Vagina (tissue), 2 donors: ENCODE data around the gene DDC.

Experiments used
- CTCF ChIP-seq, 3 experiments: fragments of 450-650 bp in 2 of 3; fragments of 200-600 bp in 1 of 3; sonication (generic) in 1 of 3; IDR thresholded peaks; one replicate each; pipeline ENCODE4 v1.5.1; 2017 to 2019; ENCODE audit warnings: antibody characterized with exemption in 3 of 3, mild to moderate bottlenecking in 2 of 3, moderate library complexity in 2 of 3
- POLR2A ChIP-seq, 2 donors: fragments of 450-650 bp; IDR thresholded peaks; one replicate each; pipeline ENCODE4 v1.6.1; 2017; ENCODE audit warnings: antibody characterized with exemption in 2 of 2, mild to moderate bottlenecking in 2 of 2, moderate library complexity in 2 of 2
- POLR2AphosphoS5 ChIP-seq, 2 donors: sonication (generic); formaldehyde crosslinking; IDR thresholded peaks; one replicate each; pipeline ENCODE4 v1.9.0; 2017; ENCODE audit warnings: antibody characterized with exemption in 2 of 2, mild to moderate bottlenecking in 2 of 2, low read depth in 1 of 2; ENCODE audit not compliant: insufficient read depth in 1 of 2

- TF ChIP-seq POLR2A (IDR thresholded peaks at IDR 0.05) (no peak), CTCF (IDR thresholded peaks at IDR 0.05) (no peak), POLR2AphosphoS5 (IDR thresholded peaks at IDR 0.05; ENCODE audit: insufficient read depth in 1 of 2, low read depth in 1 of 2) (no peak)
These were observed 5.3 kb downstream of the DDC start for GRCh38 chr7:50559881-50560280.
